Muscle of arm (tissue), 12 donors: Measurements from ENCODE around the gene LEF1. TPM values are rescaled to one million over a fixed set of nuclear protein-coding genes. Genes with fewer than 3 reads are reported as not detected.

Experiments used
- DNase-seq: peaks from one replicate; pipeline ENCODE4 v3.0.0-alpha.2; 2013
- polyA plus RNA-seq, 12 donors: library from polyadenylated mRNA; unstranded; fragments of 120-200 nt; gene quantifications; one replicate each; pipeline ENCODE4 v1.2.1, GENCODE V29; 2013; ENCODE audit not compliant: insufficient read length in 12 of 12

LEF1 gene
- polyA plus RNA-seq, 12 donors: 6.4 to 283 (median 10.9) TPM; not detected in 1

- no peak for DNase-seq
Measured at GRCh38 chr4:108149588-108150380, 18.9 kb downstream of the LEF1 start.

- no peak for DNase-seq
Measured at GRCh38 chr4:108148316-108148715, 20.4 kb downstream of the LEF1 start.

GRCh38 chr4:108146819-108147218 lies 21.9 kb downstream of the LEF1 start:
- no peak for DNase-seq

- no peak for DNase-seq
Measured at GRCh38 chr4:108146336-108146735, 22.4 kb downstream of the LEF1 start.

GRCh38 chr4:108144451-108144850 lies 24.3 kb downstream of the LEF1 start:
- no peak for DNase-seq

GRCh38 chr4:108143515-108143914 lies 25.2 kb downstream of the LEF1 start:
- DNase-seq: no peak

- no peak for DNase-seq
Measured at GRCh38 chr4:108142870-108143269, 25.9 kb downstream of the LEF1 start.

- peak; percentile 57 for DNase-seq
Measured at GRCh38 chr4:108141213-108141950, 27.4 kb downstream of the LEF1 start.

GRCh38 chr4:108140328-108140727 lies 28.4 kb downstream of the LEF1 start:
- DNase-seq: no peak

GRCh38 chr4:108139089-108139488 lies 29.6 kb downstream of the LEF1 start:
- DNase-seq: no peak

GRCh38 chr4:108135549-108136209 lies 33.1 kb downstream of the LEF1 start:
- DNase-seq: no peak

- DNase-seq: no peak
Measured at GRCh38 chr4:108130955-108131354, 37.8 kb downstream of the LEF1 start.

- DNase-seq: no peak
Measured at GRCh38 chr4:108129196-108129595, 39.5 kb downstream of the LEF1 start.

- DNase-seq: no peak
Measured at GRCh38 chr4:108126806-108127205, 41.9 kb downstream of the LEF1 start.

GRCh38 chr4:108120789-108121188 lies 47.9 kb downstream of the LEF1 start:
- DNase-seq: no peak

- DNase-seq: no peak
Measured at GRCh38 chr4:108119199-108119800, 49.4 kb downstream of the LEF1 start.

GRCh38 chr4:108118505-108118904 lies 50.2 kb downstream of the LEF1 start:
- DNase-seq: no peak

GRCh38 chr4:108117418-108118182 lies 51.1 kb downstream of the LEF1 start:
- no peak for DNase-seq

- no peak for DNase-seq
Measured at GRCh38 chr4:108116423-108117168, 52.1 kb downstream of the LEF1 start.

GRCh38 chr4:108115168-108115526 lies 53.6 kb downstream of the LEF1 start:
- no peak for DNase-seq

GRCh38 chr4:108114503-108114902 lies 54.2 kb downstream of the LEF1 start:
- no peak for DNase-seq
